OCI-LY1 (cell line): ENCODE results near the gene LRP1.

Experiments
- EZH2 ChIP-seq: fragments of 200-600 bp; sonication (generic), shearing (Covaris generic); IDR thresholded peaks from 2 replicates; pipeline ENCODE4 v1.8.0; 2017; ENCODE audit warnings: borderline replicate concordance, mixed run types, mild to moderate bottlenecking, antibody characterized with exemption, low read length, moderate library complexity, mixed read lengths
- TF ChIP-seq, protein P1 (sequence below): fragments of 200-600 bp; sonication (generic), shearing (Covaris generic); IDR thresholded peaks from 2 replicates; pipeline ENCODE4 v1.5.1; 2017; ENCODE audit warnings: mild to moderate bottlenecking, antibody characterized with exemption, low read length, moderate library complexity, mixed read lengths

DNA sequence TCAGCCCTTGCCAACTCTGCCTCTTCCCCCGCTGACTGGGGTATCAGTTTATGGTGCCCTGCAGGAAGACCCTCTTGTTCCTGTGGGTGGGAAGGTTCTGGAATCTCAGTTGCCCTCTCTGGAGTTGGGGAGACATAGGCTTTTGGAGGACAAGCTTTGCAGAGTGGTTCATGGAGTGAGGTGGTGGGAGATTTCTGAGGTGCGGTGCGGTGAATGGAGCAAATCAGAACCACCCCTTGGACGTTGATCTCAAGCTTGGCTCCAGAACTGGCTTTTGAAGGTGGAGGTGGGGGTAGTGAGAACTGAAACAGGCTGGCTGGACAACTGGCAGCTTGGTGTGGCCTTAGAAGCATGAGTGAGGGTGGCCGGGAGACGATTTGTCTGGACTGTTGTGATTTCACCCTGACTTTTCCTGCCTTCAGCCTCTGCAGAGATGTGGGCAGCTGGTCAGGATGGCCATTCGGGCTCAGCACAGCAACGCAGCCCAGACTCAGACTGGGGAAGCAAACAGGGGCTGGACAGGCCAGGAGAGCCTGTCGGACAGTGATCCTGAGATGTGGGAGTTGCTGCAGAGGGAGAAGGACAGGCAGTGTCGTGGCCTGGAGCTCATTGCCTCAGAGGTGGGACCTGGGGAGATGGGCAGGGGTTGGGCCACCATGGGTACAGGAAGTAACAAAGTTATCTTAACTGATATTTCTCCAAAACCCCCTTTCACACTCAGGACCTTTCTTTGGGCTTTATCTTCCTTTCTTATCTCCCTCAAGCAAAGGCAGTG, 102.3 kb downstream of the LRP1 start:
- TF ChIP-seq, protein P1, sequence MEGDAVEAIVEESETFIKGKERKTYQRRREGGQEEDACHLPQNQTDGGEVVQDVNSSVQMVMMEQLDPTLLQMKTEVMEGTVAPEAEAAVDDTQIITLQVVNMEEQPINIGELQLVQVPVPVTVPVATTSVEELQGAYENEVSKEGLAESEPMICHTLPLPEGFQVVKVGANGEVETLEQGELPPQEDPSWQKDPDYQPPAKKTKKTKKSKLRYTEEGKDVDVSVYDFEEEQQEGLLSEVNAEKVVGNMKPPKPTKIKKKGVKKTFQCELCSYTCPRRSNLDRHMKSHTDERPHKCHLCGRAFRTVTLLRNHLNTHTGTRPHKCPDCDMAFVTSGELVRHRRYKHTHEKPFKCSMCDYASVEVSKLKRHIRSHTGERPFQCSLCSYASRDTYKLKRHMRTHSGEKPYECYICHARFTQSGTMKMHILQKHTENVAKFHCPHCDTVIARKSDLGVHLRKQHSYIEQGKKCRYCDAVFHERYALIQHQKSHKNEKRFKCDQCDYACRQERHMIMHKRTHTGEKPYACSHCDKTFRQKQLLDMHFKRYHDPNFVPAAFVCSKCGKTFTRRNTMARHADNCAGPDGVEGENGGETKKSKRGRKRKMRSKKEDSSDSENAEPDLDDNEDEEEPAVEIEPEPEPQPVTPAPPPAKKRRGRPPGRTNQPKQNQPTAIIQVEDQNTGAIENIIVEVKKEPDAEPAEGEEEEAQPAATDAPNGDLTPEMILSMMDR, result no peak
- TF ChIP-seq EZH2, result no peak
